ENCODE measurements around the gene PPP1R3E. TPM values are rescaled to one million over a fixed set of nuclear protein-coding genes. Genes with fewer than 3 reads are reported as not detected.
A peak's percentile ranks its signal among the peaks of the same experiment; 100 is the strongest.

PPP1R3E gene
- total and polyA plus RNA-seq, 2 of the 13 experiments (the other 11 are each of a cell fraction or from before 2014, with no cell fraction given) = 16.5 to 26.5 TPM

- TF ChIP-seq ZNF136 (CRISPR knock-in tag; IDR thresholded peaks at IDR 0.05; ENCODE audit: low read depth) (peak; percentile 99), ADNP (CRISPR knock-in tag; IDR thresholded peaks at IDR 0.05) (no peak), YY1 (IDR thresholded peaks at IDR 0.05; ENCODE audit: insufficient read depth, insufficient replicate concordance, low read depth, low read length) (peak; percentile 75), SNAI1 (CRISPR knock-in tag; IDR thresholded peaks at IDR 0.05; ENCODE audit: borderline replicate concordance) (peak; percentile 95; the same call in 1 of the 2 replicates), ZNF468 (CRISPR knock-in tag; IDR thresholded peaks at IDR 0.05) (no peak), SIX1 (CRISPR knock-in tag; IDR thresholded peaks at IDR 0.05; ENCODE audit: borderline replicate concordance) (no peak; the same call in none of the 2 replicates), ZNF207 (IDR thresholded peaks at IDR 0.05; ENCODE audit: borderline replicate concordance) (no peak), HMGXB3 (CRISPR knock-in tag; IDR thresholded peaks at IDR 0.05; ENCODE audit: borderline replicate concordance) (peak; percentile 59; the same call in 1 of the 2 replicates), TBL1XR1 (IDR thresholded peaks at IDR 0.05; ENCODE audit: borderline replicate concordance, low read length, partially characterized antibody) (peak; percentile 64), SSRP1 (CRISPR knock-in tag; IDR thresholded peaks at IDR 0.05) (0 out of 2 replicates have a peak, but pooled peaks have one; percentile 35), TCF7L2 (IDR thresholded peaks at IDR 0.05; ENCODE audit: low read depth, low read length) (no peak), CBFB (CRISPR knock-in tag; IDR thresholded peaks at IDR 0.05) (peak; percentile 90), JUND (CRISPR knock-in tag; IDR thresholded peaks at IDR 0.05) (peak; percentile 38; the same call in 1 of the 2 replicates), ZNF180 (CRISPR knock-in tag; IDR thresholded peaks at IDR 0.05; ENCODE audit: borderline replicate concordance, low read depth) (no peak), FOXP4 (CRISPR knock-in tag; IDR thresholded peaks at IDR 0.05) (peak; percentile 84; the same call in 1 of the 2 replicates)
- TF ChIP-seq, protein P1, sequence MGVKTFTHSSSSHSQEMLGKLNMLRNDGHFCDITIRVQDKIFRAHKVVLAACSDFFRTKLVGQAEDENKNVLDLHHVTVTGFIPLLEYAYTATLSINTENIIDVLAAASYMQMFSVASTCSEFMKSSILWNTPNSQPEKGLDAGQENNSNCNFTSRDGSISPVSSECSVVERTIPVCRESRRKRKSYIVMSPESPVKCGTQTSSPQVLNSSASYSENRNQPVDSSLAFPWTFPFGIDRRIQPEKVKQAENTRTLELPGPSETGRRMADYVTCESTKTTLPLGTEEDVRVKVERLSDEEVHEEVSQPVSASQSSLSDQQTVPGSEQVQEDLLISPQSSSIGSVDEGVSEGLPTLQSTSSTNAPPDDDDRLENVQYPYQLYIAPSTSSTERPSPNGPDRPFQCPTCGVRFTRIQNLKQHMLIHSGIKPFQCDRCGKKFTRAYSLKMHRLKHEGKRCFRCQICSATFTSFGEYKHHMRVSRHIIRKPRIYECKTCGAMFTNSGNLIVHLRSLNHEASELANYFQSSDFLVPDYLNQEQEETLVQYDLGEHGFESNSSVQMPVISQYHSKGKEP (CRISPR knock-in tag; IDR thresholded peaks at IDR 0.05) = 0 out of 2 replicates have a peak, but pooled peaks have one; percentile 81
- TF ChIP-seq, protein P2, sequence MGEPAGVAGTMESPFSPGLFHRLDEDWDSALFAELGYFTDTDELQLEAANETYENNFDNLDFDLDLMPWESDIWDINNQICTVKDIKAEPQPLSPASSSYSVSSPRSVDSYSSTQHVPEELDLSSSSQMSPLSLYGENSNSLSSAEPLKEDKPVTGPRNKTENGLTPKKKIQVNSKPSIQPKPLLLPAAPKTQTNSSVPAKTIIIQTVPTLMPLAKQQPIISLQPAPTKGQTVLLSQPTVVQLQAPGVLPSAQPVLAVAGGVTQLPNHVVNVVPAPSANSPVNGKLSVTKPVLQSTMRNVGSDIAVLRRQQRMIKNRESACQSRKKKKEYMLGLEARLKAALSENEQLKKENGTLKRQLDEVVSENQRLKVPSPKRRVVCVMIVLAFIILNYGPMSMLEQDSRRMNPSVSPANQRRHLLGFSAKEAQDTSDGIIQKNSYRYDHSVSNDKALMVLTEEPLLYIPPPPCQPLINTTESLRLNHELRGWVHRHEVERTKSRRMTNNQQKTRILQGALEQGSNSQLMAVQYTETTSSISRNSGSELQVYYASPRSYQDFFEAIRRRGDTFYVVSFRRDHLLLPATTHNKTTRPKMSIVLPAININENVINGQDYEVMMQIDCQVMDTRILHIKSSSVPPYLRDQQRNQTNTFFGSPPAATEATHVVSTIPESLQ (CRISPR knock-in tag; conservative IDR thresholded peaks at IDR 0.05) = peak; percentile 94
- TF ChIP-seq, protein P3, sequence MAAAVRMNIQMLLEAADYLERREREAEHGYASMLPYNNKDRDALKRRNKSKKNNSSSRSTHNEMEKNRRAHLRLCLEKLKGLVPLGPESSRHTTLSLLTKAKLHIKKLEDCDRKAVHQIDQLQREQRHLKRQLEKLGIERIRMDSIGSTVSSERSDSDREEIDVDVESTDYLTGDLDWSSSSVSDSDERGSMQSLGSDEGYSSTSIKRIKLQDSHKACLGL (CRISPR knock-in tag; IDR thresholded peaks at IDR 0.05) = peak; percentile 85
Observed at GRCh38 chr14:23306412-23307145, 3.9 kb upstream of the PPP1R3E start, which contains the start of gene BCL2L2 (continued).
